CD4-positive, alpha-beta T cell treated with Interleukin-4 for 1 hour (primary cell): ENCODE results near the gene IBA57.

Experiments
- DNase-seq, 2 donors: peaks; one replicate each; pipeline ENCODE4 v3.0.0-alpha.2; 2020 to 2022

The IBA57 gene

DNA sequence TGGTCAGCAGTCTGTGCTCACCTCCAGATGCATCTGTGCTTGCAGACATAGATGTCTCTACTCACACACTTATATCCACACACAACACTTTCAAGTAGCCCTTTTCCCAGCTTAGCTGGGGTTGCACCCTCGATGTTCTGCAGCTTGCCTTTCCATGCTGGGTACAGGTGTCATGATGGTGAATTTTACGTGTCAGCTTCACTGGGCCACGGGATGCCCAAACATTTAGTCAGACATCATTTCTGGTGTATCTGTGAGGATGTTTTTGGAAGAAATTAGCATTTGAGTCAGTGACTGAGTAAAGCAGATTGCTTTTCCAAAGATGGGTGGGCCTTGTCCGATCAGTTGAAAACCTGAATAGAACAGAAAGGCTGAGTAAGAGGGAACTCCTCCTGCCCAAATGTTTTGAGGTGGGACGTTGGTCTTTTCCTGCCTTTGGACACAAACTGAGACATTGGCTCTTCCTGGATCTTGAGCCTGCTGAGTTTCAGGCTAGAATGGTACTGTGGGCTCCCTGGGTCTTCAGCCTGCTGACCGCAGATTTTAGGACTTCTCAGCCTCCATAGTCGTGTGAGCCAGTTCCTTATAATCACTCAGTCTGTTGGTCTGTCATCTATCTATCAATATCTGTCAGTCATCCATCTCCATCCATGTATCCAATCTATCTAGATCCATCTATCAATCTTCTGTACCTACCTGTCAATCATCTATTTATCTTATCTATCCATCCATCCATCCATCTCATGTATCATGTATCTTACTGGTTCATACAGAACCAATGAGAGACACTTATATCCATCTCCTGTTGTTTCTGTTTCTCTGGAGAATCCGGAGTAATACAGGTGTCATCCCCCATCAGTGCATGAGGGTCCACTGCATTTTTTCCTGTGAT is 29.6 kb downstream of the IBA57 start:
- no peak for DNase-seq

GRCh38 chr1:228197555-228198147 is 32.0 kb downstream of the IBA57 start:
- no peak for DNase-seq

- DNase-seq: no peak
These were observed 33.5 kb downstream of the IBA57 start for GRCh38 chr1:228198977-228199590.

- no peak for DNase-seq
These were observed 39.4 kb downstream of the IBA57 start for GRCh38 chr1:228204958-228205357.

GRCh38 chr1:228205526-228206436 is 40.2 kb downstream of the IBA57 start:
- no peak for DNase-seq

GRCh38 chr1:228206582-228207351 is 41.2 kb downstream of the IBA57 start:
- no peak for DNase-seq

DNA sequence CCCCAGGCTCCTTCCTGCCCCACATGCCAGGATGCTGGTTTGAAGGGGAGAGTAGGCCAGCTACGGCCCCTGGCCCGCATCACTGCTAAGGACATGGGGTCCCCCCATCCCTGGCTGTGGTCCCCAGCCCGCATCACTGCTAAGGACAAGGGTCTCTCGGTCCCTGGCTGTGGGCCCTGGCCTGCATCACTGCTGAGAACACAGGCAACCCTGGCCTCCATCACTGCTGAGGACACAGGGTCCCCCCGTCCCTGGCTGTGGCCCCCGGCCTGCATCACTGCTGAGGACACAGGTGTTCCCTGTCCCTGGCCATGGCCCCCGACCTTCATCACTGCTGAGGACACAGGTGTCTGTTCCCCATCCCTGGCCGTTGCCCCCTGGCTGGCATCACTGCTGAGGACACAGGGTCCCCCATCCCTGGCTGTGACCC is 41.8 kb downstream of the IBA57 start:
- no peak for DNase-seq

DNA sequence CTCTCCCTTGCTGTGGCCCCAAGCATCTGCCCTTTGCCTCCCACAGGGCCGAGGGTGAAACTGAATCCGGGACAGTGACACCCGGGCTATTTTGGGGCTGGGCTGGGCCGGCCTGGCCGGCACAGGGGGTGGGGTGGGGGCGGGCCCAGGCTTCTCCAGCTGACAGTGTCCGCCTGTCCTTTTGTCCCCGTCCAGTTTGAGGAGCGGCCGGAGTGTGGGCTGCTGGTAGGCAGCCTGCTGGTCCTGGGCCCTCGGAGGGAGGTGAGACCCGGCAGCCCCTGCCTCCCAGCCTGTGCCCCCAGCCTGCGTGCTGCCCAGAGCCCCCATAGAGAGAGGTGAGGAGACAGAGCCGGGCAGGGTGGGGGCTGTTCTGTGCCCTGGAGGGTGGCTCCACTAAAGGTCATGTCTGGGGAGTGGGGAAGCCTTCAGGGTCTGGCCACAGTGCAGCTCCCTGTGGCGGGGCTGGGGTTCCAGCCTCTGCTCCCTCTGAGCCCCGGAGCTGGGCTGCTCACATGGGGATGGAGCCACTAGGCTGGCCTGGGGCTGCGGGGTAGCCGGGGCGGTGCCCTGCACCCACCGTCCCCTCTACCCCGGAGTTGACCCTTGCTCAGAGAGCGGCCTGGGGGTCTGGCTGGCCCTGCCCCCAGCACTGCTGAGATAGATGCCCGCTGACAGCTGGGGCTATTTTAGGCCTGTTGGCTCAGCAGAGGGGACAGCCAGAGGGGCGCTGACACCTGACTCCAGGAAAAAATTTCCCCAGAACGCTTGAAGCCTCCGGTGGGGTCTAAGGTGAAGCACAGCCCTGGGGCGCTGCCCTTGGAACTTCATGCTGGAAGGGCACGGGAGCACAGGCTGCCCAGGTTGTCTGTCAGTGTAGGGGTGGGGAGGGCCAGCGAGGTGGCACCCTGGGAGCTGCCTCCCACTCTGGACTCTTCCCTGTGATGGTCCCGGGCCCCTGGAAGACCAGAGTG is 42.5 kb downstream of the IBA57 start, which contains the start of gene OBSCN:
OBSCN (plus strand) TSS at position 194 of the 971 bp plus-strand sequence. CDS start 3,740 bp downstream, outside the sequence.
- no peak for DNase-seq

DNA sequence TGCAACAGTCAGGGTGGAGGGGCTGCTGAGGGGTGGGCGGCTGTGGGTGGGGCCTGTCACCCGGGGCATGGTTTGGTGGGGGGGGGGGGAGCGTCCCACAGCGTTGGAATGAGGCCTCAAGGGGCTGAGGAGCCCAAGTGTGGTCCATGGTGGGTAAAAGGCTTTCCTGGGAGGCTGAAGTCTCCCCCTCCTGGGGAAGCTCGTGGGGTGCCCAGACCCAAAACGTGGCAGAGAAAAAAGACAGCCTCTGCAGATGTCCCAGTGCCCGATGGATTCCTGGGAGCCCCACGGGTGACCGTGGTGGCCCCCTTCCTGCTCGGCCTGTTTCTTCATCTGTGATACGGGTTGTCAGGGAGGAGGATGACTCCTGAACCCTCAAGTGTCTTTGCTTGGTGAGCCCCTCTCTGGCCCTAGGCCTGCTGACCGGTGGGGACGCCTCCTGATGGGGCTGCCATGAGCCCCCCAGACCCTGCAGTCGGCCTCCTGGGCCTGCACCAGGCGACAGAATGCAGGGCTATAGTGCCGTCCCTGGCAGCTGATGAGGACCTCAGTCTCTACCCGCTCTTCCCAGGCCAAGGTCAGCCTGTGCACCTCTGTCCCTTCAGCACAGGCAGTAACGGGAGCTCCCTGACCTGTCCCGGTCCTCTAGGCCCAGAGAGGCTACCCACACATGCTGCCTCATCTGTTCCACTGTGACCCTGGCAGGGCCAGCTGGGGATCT is 43.4 kb downstream of the IBA57 start:
- DNase-seq: no peak

DNA sequence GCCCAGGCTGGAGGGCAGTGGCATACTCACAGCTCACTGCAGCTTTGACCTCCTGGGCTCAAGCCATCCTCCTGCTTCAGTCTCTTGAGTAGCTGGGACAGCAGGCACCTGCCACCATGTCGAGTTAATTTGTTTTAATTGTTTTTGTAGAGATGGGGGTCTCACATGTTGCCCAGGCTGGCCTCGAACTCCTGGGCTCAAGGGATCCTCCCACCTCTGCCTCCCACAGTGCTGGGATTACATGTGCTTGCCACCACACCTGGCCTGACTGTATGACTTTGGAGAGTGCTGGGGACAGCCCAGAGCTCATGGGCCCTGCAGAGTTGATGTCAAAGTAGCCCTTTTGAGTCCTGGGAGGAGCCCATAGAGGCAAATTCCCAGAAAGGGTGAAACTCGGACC is 44.1 kb downstream of the IBA57 start:
- DNase-seq: no peak

DNA sequence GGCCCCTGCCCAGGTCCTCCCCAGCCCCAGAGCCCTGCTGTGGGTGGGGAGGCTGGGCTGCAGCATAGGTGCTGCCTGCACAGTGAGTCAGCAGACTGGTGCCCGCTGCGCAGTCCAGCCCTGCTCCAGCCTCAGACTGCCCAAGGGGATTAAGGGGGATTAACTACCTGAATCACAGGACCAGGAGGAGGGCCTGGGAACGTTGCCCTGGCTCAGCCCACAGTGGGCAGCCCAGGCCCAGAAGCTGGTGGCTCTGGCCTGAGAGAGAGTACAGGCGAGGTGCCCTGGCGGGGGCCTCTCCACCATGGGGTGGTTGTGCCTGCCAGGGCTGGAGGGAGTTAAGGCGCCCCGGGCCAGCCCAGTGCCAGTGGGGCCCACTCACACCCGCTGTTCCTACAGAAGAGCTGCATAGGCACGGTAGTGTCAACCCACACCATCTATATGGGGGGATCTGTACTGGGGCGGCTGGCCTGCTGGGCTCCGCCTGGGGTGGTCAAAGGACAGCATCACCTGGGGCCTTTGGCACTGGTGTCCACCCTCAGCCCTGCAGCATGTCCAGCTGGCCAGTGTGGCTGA is 44.6 kb downstream of the IBA57 start:
- no peak for DNase-seq

DNA sequence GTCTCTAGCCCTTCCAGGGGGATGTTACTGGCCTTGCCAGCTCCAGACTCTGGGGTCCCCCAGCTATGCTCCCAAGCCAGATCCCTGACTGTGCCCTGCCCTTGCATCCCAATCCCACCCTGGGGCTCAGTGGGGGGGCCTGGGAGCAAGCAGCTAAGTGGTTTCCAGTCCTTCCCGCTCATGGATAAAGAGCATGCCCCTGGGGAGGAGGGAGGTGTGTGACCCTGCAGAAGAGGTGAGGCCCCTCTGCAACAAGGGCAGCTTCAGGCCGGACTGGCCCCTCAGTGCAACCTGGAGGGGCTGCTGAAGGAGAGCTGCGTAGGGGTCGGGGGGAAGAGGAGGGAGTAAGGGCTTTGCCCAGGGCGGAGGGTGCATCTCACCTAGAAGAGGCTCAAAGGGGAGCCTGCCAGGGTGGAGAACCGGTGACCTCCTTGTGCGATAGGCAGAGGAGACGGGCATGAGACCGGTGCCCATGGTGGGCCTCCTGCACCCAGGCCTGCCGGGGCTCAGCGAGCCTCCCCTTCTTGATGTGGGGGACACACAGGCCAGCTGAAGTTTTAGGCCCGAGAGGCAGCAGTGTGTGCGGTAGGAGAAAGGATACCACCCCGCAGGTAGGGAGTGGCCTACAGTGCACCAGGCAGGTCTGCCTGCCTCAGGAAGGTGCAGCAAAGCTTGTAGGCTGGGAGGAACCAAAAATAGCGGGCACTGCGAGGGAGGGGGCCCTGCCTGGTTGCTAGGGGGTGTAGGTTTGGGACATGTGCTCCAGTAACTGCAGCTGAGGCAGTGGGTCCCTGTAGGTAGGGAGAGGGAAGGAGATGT is 45.3 kb downstream of the IBA57 start:
- no peak for DNase-seq

DNA sequence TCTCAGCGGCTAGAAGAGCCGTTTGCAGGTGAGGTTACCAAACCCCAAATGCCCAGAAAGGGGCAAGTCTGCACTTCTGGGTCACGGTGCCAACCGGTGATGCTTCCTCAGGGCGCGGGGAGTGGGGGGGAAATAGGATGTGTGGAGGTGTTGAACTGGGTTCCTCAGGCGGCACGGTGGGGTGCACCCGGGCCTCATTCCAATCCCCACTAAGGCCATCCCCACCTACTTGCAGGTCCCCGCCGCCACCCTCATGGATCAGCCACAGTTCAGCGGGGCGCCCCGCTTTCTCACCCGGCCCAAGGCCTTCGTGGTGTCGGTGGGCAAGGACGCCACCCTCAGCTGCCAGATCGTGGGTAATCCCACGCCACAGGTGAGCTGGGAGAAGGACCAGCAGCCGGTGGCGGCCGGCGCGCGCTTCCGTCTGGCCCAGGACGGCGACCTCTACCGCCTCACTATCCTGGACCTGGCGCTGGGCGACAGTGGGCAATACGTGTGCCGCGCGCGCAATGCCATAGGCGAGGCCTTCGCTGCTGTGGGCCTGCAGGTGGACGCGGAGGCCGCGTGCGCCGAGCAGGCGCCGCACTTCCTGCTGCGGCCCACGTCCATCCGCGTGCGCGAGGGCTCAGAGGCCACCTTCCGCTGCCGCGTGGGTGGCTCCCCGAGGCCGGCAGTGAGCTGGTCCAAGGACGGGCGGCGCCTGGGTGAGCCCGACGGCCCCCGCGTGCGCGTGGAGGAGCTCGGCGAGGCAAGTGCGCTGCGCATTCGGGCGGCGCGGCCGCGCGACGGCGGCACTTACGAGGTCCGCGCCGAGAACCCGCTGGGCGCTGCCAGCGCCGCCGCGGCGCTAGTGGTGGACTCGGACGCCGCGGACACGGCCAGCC is 46.2 kb downstream of the IBA57 start:
- DNase-seq: no peak

GRCh38 chr1:228212415-228212965 is 46.9 kb downstream of the IBA57 start:
- no peak for DNase-seq

DNA sequence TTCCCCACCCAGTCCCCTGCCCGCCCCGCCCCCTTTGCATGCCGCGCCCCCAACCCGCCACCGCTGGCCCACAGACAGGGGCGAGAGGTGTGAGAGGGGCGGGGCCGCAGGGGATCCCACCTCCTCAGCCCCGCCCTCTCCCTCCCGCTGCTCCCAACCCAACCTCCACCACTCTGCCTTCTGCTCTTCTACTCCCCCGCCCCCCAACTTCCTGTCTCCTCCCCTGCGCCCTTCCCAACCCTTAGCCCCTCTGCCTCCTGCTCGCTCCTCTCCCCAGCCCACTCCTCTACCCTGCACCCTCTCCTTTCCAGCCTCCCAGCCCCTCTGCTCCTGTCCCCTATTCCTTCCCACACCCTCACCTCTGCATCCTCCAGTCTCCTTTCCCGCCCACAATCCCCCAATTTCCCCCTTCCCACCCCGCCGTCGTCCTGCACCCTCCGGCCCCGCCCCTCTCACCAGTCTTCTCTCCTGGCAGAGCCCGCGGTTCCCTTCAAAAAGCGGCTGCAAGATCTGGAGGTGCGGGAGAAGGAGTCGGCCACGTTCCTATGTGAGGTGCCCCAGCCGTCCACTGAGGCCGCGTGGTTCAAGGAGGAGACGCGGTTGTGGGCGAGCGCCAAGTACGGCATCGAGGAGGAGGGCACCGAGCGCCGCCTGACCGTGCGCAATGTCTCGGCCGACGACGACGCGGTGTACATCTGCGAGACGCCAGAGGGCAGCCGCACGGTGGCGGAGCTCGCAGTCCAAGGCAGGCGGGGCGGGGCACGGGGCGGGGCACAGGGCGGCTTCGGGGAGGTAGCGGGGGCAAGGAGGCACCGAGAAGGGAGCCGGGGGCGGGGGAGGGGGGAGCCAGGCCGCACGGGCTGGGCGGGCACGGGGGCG is 47.6 kb downstream of the IBA57 start:
- peak; percentile 90 to 92 for DNase-seq
